ENCODE data around the gene SPHK2. TPM values are rescaled to one million over a fixed set of nuclear protein-coding genes. Genes with fewer than 3 reads are reported as not detected.

The SPHK2 gene
- total and polyA plus RNA-seq, 2 of the 8 experiments (the other 6 are each of a cell fraction or from before 2014, with no cell fraction given): 43.9 to 60.9 TPM

- H3K23me2 ChIP-seq (ENCODE audit: low read depth, low read length): peaks cover 15% of the 10 kb centered on the region
- no peak overlapping the region for H2AFZ ChIP-seq (ENCODE audit: low read length)
- H3K18ac ChIP-seq (ENCODE audit: extremely low read depth, low read length): peak overlapping the region; percentile 89; the same call in 1 of the 2 replicates
- H2AK5ac ChIP-seq (ENCODE audit: low read depth, low read length): peak overlapping the region; percentile 11; the same call in 1 of the 2 replicates
- no peak overlapping the region for H2BK120ac ChIP-seq (replicated peaks; ENCODE audit: low read depth, low read length)
- peaks cover 3 to 19% of the 10 kb centered on the region in 2 experiments for H3K79me2 ChIP-seq (ENCODE audit: control insufficient read depth in 1 of 2, insufficient read depth in 2 of 2, low read length in 2 of 2)
- DNase-seq (ENCODE audit: low read depth in 1 of 2, low spot score in 2 of 2): no peak
- peak overlapping the region; percentile 77 for H3K27ac ChIP-seq (ENCODE audit: low read depth, low read length)
- H3K9ac ChIP-seq (replicated peaks in 1 of 4; ENCODE audit: extremely low read depth in 1 of 4, low read depth in 3 of 4, low read length in 3 of 4): peak overlapping the region in 3 of 4 experiments; percentile 57 to 62 (median 58); a peak in 6 of 7 replicates
- H2BK5ac ChIP-seq (ENCODE audit: low read depth, low read length): peak overlapping the region; percentile 36
- peak overlapping the region; percentile 66 to 75 for H3K4me2 ChIP-seq (ENCODE audit: insufficient read depth in 1 of 2, low read depth in 2 of 2, low read length in 2 of 2)
- H3K23ac ChIP-seq (ENCODE audit: insufficient read length): no peak overlapping the region
- H3K27me3 ChIP-seq (replicated peaks in 1 of 4; ENCODE audit: control insufficient read depth in 3 of 4, extremely low read depth in 1 of 4, insufficient read depth in 3 of 4, low read length in 3 of 4): no peaks in the 10 kb centered on the region
- H3K4ac ChIP-seq (replicated peaks; ENCODE audit: insufficient read length, low read depth, low read length): no peak overlapping the region
- no peak overlapping the region for H3K14ac ChIP-seq (ENCODE audit: insufficient read length)
- 0 out of 2 replicates have a peak overlapping the region, but pooled peaks have one; percentile 53 for H2BK12ac ChIP-seq (ENCODE audit: low read depth, low read length)
- H3K36me3 ChIP-seq (ENCODE audit: control insufficient read depth in 2 of 4, insufficient read depth in 4 of 4, low read length in 3 of 4): peaks cover 0 to 7% (median 1%) of the 10 kb centered on the region in 4 experiments; a peak in 1 of 8 replicates
- H3K4me3 ChIP-seq (ENCODE audit: extremely low read depth in 1 of 4, insufficient read depth in 2 of 4, low read depth in 3 of 4, low read length in 4 of 4): peak overlapping the region; percentile 38 to 87 (median 50); a peak in 7 of 8 replicates
- ChIA-PET POLR2A (ENCODE audit: partially characterized antibody) (interaction anchor here (0.6 to 30.9 kb wide), 5 partner anchors 1 to 223 kb away, joined by 3 to 788 read pairs (median 4); partner anchors contain the start of genes CA11, DBP, FAM83E and RPL18), CTCF (ENCODE audit: partially characterized antibody) (interaction anchor here (0.9 kb wide), 1 partner anchor 10 kb away, joined by 3 read pairs; no protein-coding TSS in a partner anchor)
- H4K20me1 ChIP-seq (replicated peaks in 1 of 2; ENCODE audit: control insufficient read depth in 1 of 2, insufficient read depth in 2 of 2, low read length in 2 of 2): peaks cover 2 to 5% of the 10 kb centered on the region in 2 experiments
- H3K56ac ChIP-seq (replicated peaks; ENCODE audit: insufficient read length, low read depth, low read length): no peak overlapping the region
- peaks cover 3 to 11% (median 6%) of the 10 kb centered on the region in 4 experiments; a peak in 6 of 7 replicates for H3K4me1 ChIP-seq (replicated peaks in 1 of 4; ENCODE audit: control insufficient read depth in 3 of 4, insufficient read depth in 4 of 4, low read length in 3 of 4)
- H4K8ac ChIP-seq (ENCODE audit: extremely low read depth, insufficient read depth, low read length): no peak overlapping the region
- WGBS, 2 experiments (ENCODE audit: extremely low coverage in 1 of 2, insufficient coverage in 1 of 2, insufficient read length in 1 of 2, insufficient replicate concordance in 2 of 2, low coverage in 1 of 2, low lambda C conversion rate in 2 of 2, missing lambda C conversion rate in 1 of 2): 43% methylated on average over 8 of the region's 8 CpGs; no CpG with 5 or more reads in 1 of the 2 experiments
- H4K5ac ChIP-seq (ENCODE audit: insufficient read length, low read depth, low read length): no peak overlapping the region
- no peak for FAIRE-seq
- H4K91ac ChIP-seq (replicated peaks; ENCODE audit: insufficient read length, low read length): peak overlapping the region; percentile 71
- H3K79me1 ChIP-seq (ENCODE audit: low read depth, low read length): no peaks in the 10 kb centered on the region; the same call in 1 of the 2 replicates
- no peaks in the 10 kb centered on the region for H3K9me3 ChIP-seq (ENCODE audit: insufficient read depth in 2 of 2, low read depth in 1 of 2, low read length in 1 of 2)
- 0 out of 2 replicates have a peak overlapping the region, but pooled peaks have one; percentile 83 for H2BK15ac ChIP-seq (ENCODE audit: low read length)
- H2BK20ac ChIP-seq (ENCODE audit: low read length): no peak overlapping the region
- TF ChIP-seq TAF1 (IDR thresholded peaks at IDR 0.05; ENCODE audit: low read depth, low read length): peak; percentile 58; the same call in 1 of the 2 replicates
- peak; percentile 5; the same call in 1 of the 2 replicates for TF ChIP-seq TBP (IDR thresholded peaks at IDR 0.05; ENCODE audit: low read depth, low read length)
- TF ChIP-seq YY1 (IDR thresholded peaks at IDR 0.05; ENCODE audit: low read depth, low read length): no peak
- no peak for TF ChIP-seq CBX8 (IDR thresholded peaks at IDR 0.05; ENCODE audit: borderline replicate concordance, low read depth, low read length)
- TF ChIP-seq CREB1 (IDR thresholded peaks at IDR 0.05): no peak
- no peak for TF ChIP-seq CBX5 (IDR thresholded peaks at IDR 0.05; ENCODE audit: low read depth, low read length)
- TF ChIP-seq KDM1A (IDR thresholded peaks at IDR 0.05; ENCODE audit: borderline replicate concordance, low read length): no peak
- TF ChIP-seq SIN3A (conservative IDR thresholded peaks at IDR 0.05 in 1 of 2, IDR thresholded peaks at IDR 0.05 in 1 of 2; ENCODE audit: low read depth in 1 of 2, low read length in 2 of 2): 0 out of 4 replicates have a peak, but pooled peaks of 1 of the 2 experiments have one; percentile 69
- TF ChIP-seq RBBP5 (IDR thresholded peaks at IDR 0.05; ENCODE audit: borderline replicate concordance, low read depth, low read length): no peak
- 0 out of 2 replicates have a peak, but pooled peaks have one; percentile 44 for TF ChIP-seq CEBPB (IDR thresholded peaks at IDR 0.05; ENCODE audit: low read depth, low read length)
- TF ChIP-seq RNF2 (IDR thresholded peaks at IDR 0.05; ENCODE audit: borderline replicate concordance, low read depth, low read length, missing control alignments, poor library complexity, severe bottlenecking): no peak
- TF ChIP-seq CHD2 (IDR thresholded peaks at IDR 0.05; ENCODE audit: low read length): no peak
Measured at GRCh38 chr19:48623556-48624066, 4.3 kb downstream of the SPHK2 start.

All from H1 (cell line).